HFFc6 (cell line): ENCODE data around the gene SUPT20HL1. TPM values are rescaled to one million over a fixed set of nuclear protein-coding genes. Genes with fewer than 3 reads are reported as not detected.

ENCODE experiments used
- DNase-seq: peaks from one replicate; pipeline ENCODE4 v3.0.0-alpha.2; 2018
- H3K27ac Mint-ChIP-seq: 2 replicates; pipeline ENCODE4 v1.8.0; 2020; ENCODE audit warnings: mild to moderate bottlenecking, mixed read lengths
- H3K27me3 Mint-ChIP-seq: 2 replicates; pipeline ENCODE4 v1.8.0; 2021; ENCODE audit warnings: mild to moderate bottlenecking, moderate library complexity, mixed read lengths; ENCODE audit not compliant: insufficient read depth
- H3K36me3 Mint-ChIP-seq: 2 replicates; pipeline ENCODE4 v1.8.0; 2021; ENCODE audit warnings: low read depth, mixed read lengths
- H3K4me1 Mint-ChIP-seq: 2 replicates; pipeline ENCODE4 v1.8.0; 2020; ENCODE audit warnings: low read depth, mixed read lengths
- H3K4me3 Mint-ChIP-seq: 2 replicates; pipeline ENCODE4 v1.8.0; 2020; ENCODE audit warnings: mild to moderate bottlenecking, moderate library complexity, mixed read lengths
- H3K9me3 Mint-ChIP-seq: 2 replicates; pipeline ENCODE4 v1.8.0; 2020; ENCODE audit warnings: mild to moderate bottlenecking, mixed read lengths
- total RNA-seq, 6 experiments: library from RNA; stranded (reverse); fragmentation: NEBNext Ultra II Directional; extraction: Animal tissue kit (Norgen Biotek cat#: 25700); gene quantifications; 2 replicates in 1 of 6; 3 replicates in 5 of 6; pipeline ENCODE4 v1.2.3, GENCODE V29; 2021
- TF ChIP-seq, protein P1 (sequence below): fragments of 200-600 bp; sonication (generic); IDR thresholded peaks from 2 replicates; pipeline ENCODE4 v1.5.0; 2021; ENCODE audit warnings: antibody characterized with exemption, mild to moderate bottlenecking

The SUPT20HL1 gene
- total RNA-seq, 6 experiments from 2014 or later, result not detected

GRCh38 chrX:24372021-24372763, 11.8 kb downstream of the SUPT20HL1 start:
- DNase-seq, result no peak
- no peaks in the 10 kb centered on the region; the same call in 1 of the 2 replicates for H3K27me3 Mint-ChIP-seq
- H3K9me3 Mint-ChIP-seq, result no peaks in the 10 kb centered on the region
- H3K4me1 Mint-ChIP-seq, result peaks cover 19% of the 10 kb centered on the region
- TF ChIP-seq, protein P1, sequence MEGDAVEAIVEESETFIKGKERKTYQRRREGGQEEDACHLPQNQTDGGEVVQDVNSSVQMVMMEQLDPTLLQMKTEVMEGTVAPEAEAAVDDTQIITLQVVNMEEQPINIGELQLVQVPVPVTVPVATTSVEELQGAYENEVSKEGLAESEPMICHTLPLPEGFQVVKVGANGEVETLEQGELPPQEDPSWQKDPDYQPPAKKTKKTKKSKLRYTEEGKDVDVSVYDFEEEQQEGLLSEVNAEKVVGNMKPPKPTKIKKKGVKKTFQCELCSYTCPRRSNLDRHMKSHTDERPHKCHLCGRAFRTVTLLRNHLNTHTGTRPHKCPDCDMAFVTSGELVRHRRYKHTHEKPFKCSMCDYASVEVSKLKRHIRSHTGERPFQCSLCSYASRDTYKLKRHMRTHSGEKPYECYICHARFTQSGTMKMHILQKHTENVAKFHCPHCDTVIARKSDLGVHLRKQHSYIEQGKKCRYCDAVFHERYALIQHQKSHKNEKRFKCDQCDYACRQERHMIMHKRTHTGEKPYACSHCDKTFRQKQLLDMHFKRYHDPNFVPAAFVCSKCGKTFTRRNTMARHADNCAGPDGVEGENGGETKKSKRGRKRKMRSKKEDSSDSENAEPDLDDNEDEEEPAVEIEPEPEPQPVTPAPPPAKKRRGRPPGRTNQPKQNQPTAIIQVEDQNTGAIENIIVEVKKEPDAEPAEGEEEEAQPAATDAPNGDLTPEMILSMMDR, result no peak
- H3K4me3 Mint-ChIP-seq, result no peak overlapping the region
- H3K36me3 Mint-ChIP-seq, result no peaks in the 10 kb centered on the region
- H3K27ac Mint-ChIP-seq, result no peak overlapping the region

DNA sequence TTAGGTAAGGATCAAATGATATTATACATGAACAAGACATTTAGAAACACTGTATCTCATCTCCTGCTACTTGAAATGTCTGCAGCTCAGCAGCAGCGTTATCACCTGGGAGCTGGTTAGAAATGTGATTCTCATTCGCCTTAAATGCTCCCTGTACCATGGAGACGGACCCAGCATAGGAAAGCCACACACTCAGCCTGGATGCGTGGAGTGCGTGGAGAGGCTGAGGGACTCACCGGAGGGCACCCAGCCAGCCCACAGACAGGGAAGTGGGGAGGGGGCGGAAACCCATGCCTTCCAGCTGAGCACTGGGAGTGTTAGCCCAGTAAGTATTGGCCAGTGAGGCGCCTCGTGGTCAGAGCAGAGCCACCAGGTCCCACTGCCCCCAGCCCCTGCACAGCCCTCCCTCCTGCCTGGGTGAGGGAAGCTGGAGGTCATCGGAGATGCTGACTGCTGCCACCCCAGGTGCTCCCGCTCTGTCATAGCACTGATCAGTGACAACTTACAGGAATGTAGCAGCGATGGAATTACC, 15.2 kb downstream of the SUPT20HL1 start:
- TF ChIP-seq, protein P1, result no peak
- Mint-ChIP-seq H3K9me3 (no peaks in the 10 kb centered on the region), H3K4me1 (peaks cover 9% of the 10 kb centered on the region), H3K4me3 (no peak overlapping the region), H3K27me3 (no peaks in the 10 kb centered on the region; the same call in none of the 2 replicates), H3K36me3 (no peaks in the 10 kb centered on the region), H3K27ac (no peak overlapping the region)
- no peak for DNase-seq

GRCh38 chrX:24376403-24376802, 16.0 kb downstream of the SUPT20HL1 start:
- H3K4me1 Mint-ChIP-seq, result peaks cover 1% of the 10 kb centered on the region
- H3K36me3 Mint-ChIP-seq, result no peaks in the 10 kb centered on the region
- H3K27me3 Mint-ChIP-seq, result peaks cover 2% of the 10 kb centered on the region
- no peak for DNase-seq
- no peak overlapping the region for H3K27ac Mint-ChIP-seq
- no peak overlapping the region for H3K4me3 Mint-ChIP-seq
- TF ChIP-seq, protein P1, result no peak
- no peaks in the 10 kb centered on the region for H3K9me3 Mint-ChIP-seq

DNA sequence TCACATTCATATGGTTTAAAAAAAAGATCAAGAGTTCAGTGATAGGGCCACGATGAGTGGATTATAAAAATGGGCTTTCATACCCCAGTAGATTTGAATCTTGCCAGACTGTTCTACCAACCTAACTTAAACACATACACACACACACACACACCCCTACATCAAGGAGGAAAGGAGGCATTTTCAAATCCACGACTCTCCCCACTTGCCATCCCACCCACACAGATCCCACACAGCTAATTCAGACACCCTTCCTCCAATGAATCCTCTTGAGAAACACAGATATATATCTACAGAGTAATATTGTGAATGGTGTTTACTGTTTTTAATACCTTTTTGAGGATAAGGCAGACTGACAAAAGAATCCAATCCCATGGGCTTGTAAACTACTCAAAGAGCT, 16.8 kb downstream of the SUPT20HL1 start:
- no peaks in the 10 kb centered on the region for H3K9me3 Mint-ChIP-seq
- TF ChIP-seq, protein P1, result no peak
- DNase-seq, result no peak
- H3K4me1 Mint-ChIP-seq, result no peaks in the 10 kb centered on the region
- H3K36me3 Mint-ChIP-seq, result no peaks in the 10 kb centered on the region
- peaks cover 2% of the 10 kb centered on the region for H3K27me3 Mint-ChIP-seq
- no peak overlapping the region for H3K27ac Mint-ChIP-seq
- no peak overlapping the region for H3K4me3 Mint-ChIP-seq

GRCh38 chrX:24377911-24378468, 17.6 kb downstream of the SUPT20HL1 start:
- H3K27me3 Mint-ChIP-seq, result peaks cover 2% of the 10 kb centered on the region
- H3K27ac Mint-ChIP-seq, result no peak overlapping the region
- H3K9me3 Mint-ChIP-seq, result no peaks in the 10 kb centered on the region
- DNase-seq, result no peak
- no peaks in the 10 kb centered on the region for H3K36me3 Mint-ChIP-seq
- H3K4me1 Mint-ChIP-seq, result no peaks in the 10 kb centered on the region
- H3K4me3 Mint-ChIP-seq, result no peak overlapping the region
- TF ChIP-seq, protein P1, result no peak
